ENCODE results near the gene OIT3.
"Not testable (repeated sequence)": the region's sequence is repeated elsewhere in the genome, so short reads cannot be mapped to it uniquely, and the experiment has no call there.

OIT3 gene

GRCh38 chr10:72898616-72899015, 5.1 kb downstream of the OIT3 start:
- DNase-seq (ENCODE audit: extremely low read depth, low read depth): no peak
- TF ChIP-seq, protein P1, sequence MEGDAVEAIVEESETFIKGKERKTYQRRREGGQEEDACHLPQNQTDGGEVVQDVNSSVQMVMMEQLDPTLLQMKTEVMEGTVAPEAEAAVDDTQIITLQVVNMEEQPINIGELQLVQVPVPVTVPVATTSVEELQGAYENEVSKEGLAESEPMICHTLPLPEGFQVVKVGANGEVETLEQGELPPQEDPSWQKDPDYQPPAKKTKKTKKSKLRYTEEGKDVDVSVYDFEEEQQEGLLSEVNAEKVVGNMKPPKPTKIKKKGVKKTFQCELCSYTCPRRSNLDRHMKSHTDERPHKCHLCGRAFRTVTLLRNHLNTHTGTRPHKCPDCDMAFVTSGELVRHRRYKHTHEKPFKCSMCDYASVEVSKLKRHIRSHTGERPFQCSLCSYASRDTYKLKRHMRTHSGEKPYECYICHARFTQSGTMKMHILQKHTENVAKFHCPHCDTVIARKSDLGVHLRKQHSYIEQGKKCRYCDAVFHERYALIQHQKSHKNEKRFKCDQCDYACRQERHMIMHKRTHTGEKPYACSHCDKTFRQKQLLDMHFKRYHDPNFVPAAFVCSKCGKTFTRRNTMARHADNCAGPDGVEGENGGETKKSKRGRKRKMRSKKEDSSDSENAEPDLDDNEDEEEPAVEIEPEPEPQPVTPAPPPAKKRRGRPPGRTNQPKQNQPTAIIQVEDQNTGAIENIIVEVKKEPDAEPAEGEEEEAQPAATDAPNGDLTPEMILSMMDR (IDR thresholded peaks at IDR 0.05; ENCODE audit: low read depth, low read length): no peak

DNA sequence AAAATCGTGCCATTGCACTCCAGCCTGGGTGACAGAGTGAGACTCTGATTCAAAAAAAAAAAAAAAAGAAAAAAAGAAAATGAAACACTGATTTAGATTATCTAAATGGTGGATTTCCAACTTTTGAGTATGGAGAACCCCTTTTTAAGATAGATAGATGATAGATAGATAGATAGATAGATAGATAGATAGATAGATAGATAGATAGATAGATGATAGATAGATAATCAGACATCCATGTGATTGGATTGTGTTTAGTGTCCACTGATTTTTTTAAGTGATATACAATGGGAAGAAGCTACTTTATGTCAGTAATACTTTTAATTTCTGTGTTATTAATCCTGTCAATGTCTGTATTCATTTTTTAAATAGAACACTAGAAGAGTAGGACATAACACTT, 6.0 kb downstream of the OIT3 start:
- no peak for DNase-seq (ENCODE audit: extremely low read depth, low read depth)
- TF ChIP-seq, protein P1 (IDR thresholded peaks at IDR 0.05; ENCODE audit: low read depth, low read length): no peak

GRCh38 chr10:72903941-72904446, 10.5 kb downstream of the OIT3 start:
- DNase-seq (ENCODE audit: extremely low read depth, low read depth): not testable (repeated sequence)

DNA sequence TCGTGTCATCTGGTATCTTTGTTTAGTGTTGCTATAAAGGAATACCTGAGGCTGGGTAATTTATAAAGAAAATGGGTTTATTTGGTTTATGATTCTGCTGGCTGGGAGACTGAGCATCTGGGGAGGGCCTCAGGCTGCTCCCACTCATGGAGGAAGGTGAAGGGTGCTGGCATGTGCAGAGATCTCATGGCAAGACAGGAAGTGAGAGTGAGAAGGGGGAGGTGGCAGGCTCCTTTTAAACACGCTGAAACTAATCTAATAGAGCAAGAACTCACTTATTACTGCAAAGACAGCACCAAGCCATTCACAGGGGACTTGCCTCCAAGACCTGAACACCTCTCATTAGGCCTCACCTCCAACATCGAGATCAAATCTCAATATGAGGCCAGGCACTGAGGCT, 11.3 kb downstream of the OIT3 start:
- TF ChIP-seq, protein P1 (IDR thresholded peaks at IDR 0.05; ENCODE audit: low read depth, low read length): no peak
- DNase-seq (ENCODE audit: extremely low read depth, low read depth): no peak

DNA sequence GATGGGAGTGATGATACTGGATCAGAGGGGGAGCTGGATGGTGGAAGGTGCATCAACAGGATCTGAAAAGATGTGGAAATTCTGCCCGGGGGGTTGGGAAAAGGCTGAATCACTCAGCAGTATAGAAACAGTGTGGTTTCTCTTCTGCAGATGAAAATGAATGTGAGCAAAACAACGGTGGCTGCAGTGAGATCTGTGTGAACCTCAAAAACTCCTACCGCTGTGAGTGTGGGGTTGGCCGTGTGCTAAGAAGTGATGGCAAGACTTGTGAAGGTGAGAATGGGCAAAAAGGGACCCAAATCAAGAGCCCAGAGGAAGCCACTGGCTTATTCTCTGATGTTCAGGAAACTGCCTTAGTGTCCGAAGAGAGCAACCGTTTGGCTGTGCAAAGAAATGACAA, 12.9 kb downstream of the OIT3 start:
- no peak for DNase-seq (ENCODE audit: extremely low read depth, low read depth)
- TF ChIP-seq, protein P1 (IDR thresholded peaks at IDR 0.05; ENCODE audit: low read depth, low read length): no peak

GRCh38 chr10:72910705-72911104, 17.2 kb downstream of the OIT3 start:
- TF ChIP-seq, protein P1 (IDR thresholded peaks at IDR 0.05; ENCODE audit: low read depth, low read length): no peak
- DNase-seq (ENCODE audit: extremely low read depth, low read depth): no peak

- TF ChIP-seq, protein P1 (IDR thresholded peaks at IDR 0.05; ENCODE audit: low read depth, low read length): no peak
- no peak for DNase-seq (ENCODE audit: extremely low read depth, low read depth)
Measured at GRCh38 chr10:72911758-72912157, 18.2 kb downstream of the OIT3 start.

DNA sequence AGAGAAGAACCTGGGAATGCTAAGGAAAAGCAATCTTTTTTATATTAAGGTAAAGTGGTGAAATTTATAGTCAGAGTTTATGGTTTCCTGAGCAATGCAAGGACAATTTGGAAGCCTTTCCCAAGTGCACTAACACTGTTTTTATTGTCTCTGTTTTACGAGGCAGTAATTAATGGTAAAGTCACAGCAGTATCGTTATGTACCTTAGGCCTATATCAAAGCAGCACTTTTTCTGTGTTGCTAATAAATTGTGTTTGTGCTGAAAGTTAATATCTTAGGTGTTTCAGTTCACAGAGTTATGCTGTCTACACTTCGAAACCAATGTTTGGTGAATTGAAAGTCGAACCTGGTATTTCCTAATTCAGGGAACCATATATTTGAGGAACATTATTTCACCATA, 19.2 kb downstream of the OIT3 start:
- no peak for DNase-seq (ENCODE audit: extremely low read depth, low read depth)
- TF ChIP-seq, protein P1 (IDR thresholded peaks at IDR 0.05; ENCODE audit: low read depth, low read length): no peak

Data from AG09319 (cell line).